HepG2 (cell line): ENCODE measurements around the gene TALDO1. TPM values are rescaled to one million over a fixed set of nuclear protein-coding genes. Genes with fewer than 3 reads are reported as not detected.
"Not testable (repeated sequence)": the region's sequence is repeated elsewhere in the genome, so short reads cannot be mapped to it uniquely, and the experiment has no call there.

ENCODE experiments used
- ATAC-seq: fragments of 200-7000 bp; cut with Tn5 transposase; 3 replicates; pipeline ENCODE4 v1.9.1; 2020; ENCODE audit warnings: mild to moderate bottlenecking, moderate library complexity
- BruUV-seq: library from RNA; stranded (reverse); fragments of 400-500 nt; replicated peaks from 2 replicates; lab custom pipeline; 2021; lab: Mats Ljungman, UMichigan
- CTCF ChIA-PET: fragments of 300-600 bp; formaldehyde crosslinking; extraction: SDS; loops from one replicate; lab custom pipeline; 2021; ENCODE audit warnings: low total read pairs, inconsistent platforms, low intra/inter-chr PET ratio; lab: Yijun Ruan, JAX
- POLR2A ChIA-PET: fragments of 350-600 bp; sonication (Branson Sonifier 250); formaldehyde crosslinking; loops from one replicate; lab custom pipeline; 2020; ENCODE audit warnings: antibody characterized with exemption, inconsistent platforms; lab: Yijun Ruan, JAX
- DNase-seq: peaks from one replicate; pipeline ENCODE4 v3.0.0-alpha.2; 2015; ENCODE audit warnings: low spot score
- FAIRE-seq: peaks from 3 replicates; lab custom pipeline; 2011; peaks lifted over from hg19 to GRCh38; lab: Jason Lieb, UNC
- H2AFZ ChIP-seq: one replicate; pipeline ENCODE4 v1.6.1; 2011; ENCODE audit warnings: low read length, inconsistent platforms
- H3K27ac ChIP-seq: fragments of 300-600 bp; 3 replicates; pipeline ENCODE4 v1.8.0; 2011; ENCODE audit warnings: mixed run types, mild to moderate bottlenecking, mixed read lengths, low read length, inconsistent platforms; ENCODE audit not compliant: insufficient read depth; ENCODE audit errors: extremely low read length
- H3K27me3 ChIP-seq, 2 experiments: fragments of 200-600 bp in 1 of 2; 2 replicates in 1 of 2; 3 replicates in 1 of 2; pipeline versions ENCODE4 v1.6.0 to v1.8.0; 2011; ENCODE audit warnings: low read length in 2 of 2, mild to moderate bottlenecking in 2 of 2, moderate library complexity in 2 of 2, inconsistent platforms in 1 of 2; ENCODE audit not compliant: insufficient read depth in 2 of 2, control insufficient read depth in 1 of 2
- H3K36me3 ChIP-seq, 2 experiments: fragments of 200-600 bp in 1 of 2; replicated peaks in 1 of 2; 2 replicates in 1 of 2; 3 replicates in 1 of 2; pipeline versions ENCODE4 v1.5.1 to v1.8.0; 2011; ENCODE audit warnings: low read length in 2 of 2, inconsistent platforms in 1 of 2; ENCODE audit not compliant: insufficient read depth in 2 of 2, control insufficient read depth in 1 of 2
- H3K4me1 ChIP-seq: 2 replicates; pipeline ENCODE4 v1.5.1; 2012; ENCODE audit warnings: low read length, inconsistent platforms; ENCODE audit not compliant: insufficient read depth
- H3K4me2 ChIP-seq: 2 replicates; pipeline ENCODE4 v1.6.0; 2011; ENCODE audit warnings: low read depth, low read length, inconsistent platforms
- H3K4me3 ChIP-seq, 3 experiments: fragments of 200-600 bp in 1 of 3; sonication (generic), shearing (Covaris generic) in 1 of 3; replicated peaks in 1 of 3; 2 replicates each; pipeline ENCODE4 v1.5.1; 2011 to 2016; ENCODE audit warnings: low read length in 3 of 3, inconsistent platforms in 2 of 3, low read depth in 2 of 3, mild to moderate bottlenecking in 2 of 3, control low read depth in 1 of 3, mixed read lengths in 1 of 3; ENCODE audit not compliant: insufficient read depth in 1 of 3
- H3K79me2 ChIP-seq: one replicate; pipeline ENCODE4 v1.6.1; 2011; ENCODE audit warnings: low read length, inconsistent platforms; ENCODE audit not compliant: insufficient read depth
- H3K9ac ChIP-seq: 2 replicates; pipeline ENCODE4 v1.6.0; 2011; ENCODE audit warnings: mild to moderate bottlenecking, low read depth, low read length, inconsistent platforms; ENCODE audit not compliant: insufficient read depth
- H3K9me3 ChIP-seq: 2 replicates; pipeline ENCODE4 v1.5.1; 2012; ENCODE audit warnings: mild to moderate bottlenecking, low read length
- H4K20me1 ChIP-seq: 2 replicates; pipeline ENCODE4 v1.6.0; 2011; ENCODE audit warnings: inconsistent platforms, mild to moderate bottlenecking, low read length, moderate library complexity; ENCODE audit not compliant: insufficient read depth
- ATF7-NPFF ChIP-seq: sonication (generic); formaldehyde crosslinking; IDR thresholded peaks from 2 replicates; pipeline ENCODE4 v1.8.1; 2023; ENCODE audit warnings: mild to moderate bottlenecking, low read depth, missing genetic modification reagents, moderate library complexity
- BHLHE40 ChIP-seq: IDR thresholded peaks from 2 replicates; pipeline ENCODE4 v1.6.1; 2011; ENCODE audit warnings: low read length, improper control_type of control experiment
- ERF ChIP-seq: IDR thresholded peaks from 2 replicates; pipeline ENCODE4 v1.6.1; 2018; ENCODE audit warnings: missing biosample characterization, missing genetic modification reagents
- RELA ChIP-seq: sonication (generic); formaldehyde crosslinking; IDR thresholded peaks from 2 replicates; pipeline ENCODE4 v1.4.0; 2020; ENCODE audit warnings: missing genetic modification reagents
- TERF1 ChIP-seq: sonication (generic); formaldehyde crosslinking; IDR thresholded peaks from 2 replicates; pipeline ENCODE4 v1.8.0; 2022; ENCODE audit warnings: mild to moderate bottlenecking, missing genetic modification reagents, moderate library complexity
- ZFAT ChIP-seq: sonication (generic); formaldehyde crosslinking; conservative IDR thresholded peaks from 2 replicates; pipeline ENCODE4 v1.8.1; 2023; ENCODE audit warnings: missing genetic modification reagents, inconsistent platforms
- ZMAT5 ChIP-seq: sonication (generic); formaldehyde crosslinking; IDR thresholded peaks from 2 replicates; pipeline ENCODE4 v1.5.0; 2020; ENCODE audit warnings: mild to moderate bottlenecking, low read depth, missing genetic modification reagents, borderline replicate concordance
- ZNF878 ChIP-seq: sonication (generic); formaldehyde crosslinking; IDR thresholded peaks from 2 replicates; pipeline ENCODE4 v1.8.1; 2023; ENCODE audit warnings: mild to moderate bottlenecking, missing genetic modification reagents, moderate library complexity
- WGBS: methylation state at CpG from one replicate; pipeline ENCODE4 v1.1.6; 2017; ENCODE audit warnings: low lambda C conversion rate; 5-methylcytosine and 5-hydroxymethylcytosine counted together
- in situ Hi-C: cut with HindIII; loops from 2 replicates; pipeline ENCODE4 v1.10.0; 2017; ENCODE audit warnings: low pct_unique_long_range_greater_than_20kb; ENCODE audit not compliant: extremely low pct_ligation_motif_present
- intact Hi-C: fragments of 100-400 bp; cut with micrococcal nuclease; formaldehyde crosslinking; loops from one replicate; pipeline ENCODE4 v1.10.0; 2022; ENCODE audit not compliant: unreplicated experiment
- polyA plus RNA-seq, 8 experiments: library from polyadenylated mRNA; depleted of rRNA in 3 of 8; stranded (reverse) in 7 of 8; unstranded in 1 of 8; fragments of >200 nt; fragmentation: Illumina TruSeq in 4 of 8; extraction: Trizol in 4 of 8; gene quantifications; 2 replicates each; pipeline versions ENCODE4 v1.2.1 to v1.2.3, GENCODE V29; 2011 to 2016; ENCODE audit warnings: low read depth in 4 of 8, missing spikeins in 1 of 8, mixed read lengths in 1 of 8; ENCODE audit not compliant: insufficient read depth in 1 of 8
- total RNA-seq, 5 experiments: library from RNA; depleted of rRNA; stranded (reverse); fragments of >200 nt; fragmentation: Illumina TruSeq; extraction: Trizol; gene quantifications; 2 replicates each; pipeline ENCODE4 v1.2.3, GENCODE V29; 2016; ENCODE audit warnings: low read depth in 1 of 5

The TALDO1 gene
- total and polyA plus RNA-seq, 2 of the 13 experiments (the other 11 are each of a cell fraction or from before 2014, with no cell fraction given), result 107 to 240 TPM

- CTCF ChIA-PET, result no interaction called here
- ATAC-seq, result peak; percentile 1; the same call in 1 of the 3 replicates
- H4K20me1 ChIP-seq, result no peaks in the 10 kb centered on the region
- no TSS peak for BruUV-seq
- H3K9me3 ChIP-seq, result no peaks in the 10 kb centered on the region
- WGBS, result 42% methylated on average over 14 of the region's 20 CpGs
- FAIRE-seq, result no peak
- no peaks in the 10 kb centered on the region for H3K36me3 ChIP-seq
- no peaks in the 10 kb centered on the region for H3K79me2 ChIP-seq
- intact Hi-C loops (no loop called here), in situ Hi-C loops (no loop called here)
- peak overlapping the region; percentile 45 for H3K4me2 ChIP-seq
- DNase-seq, result no peak
- H3K27ac ChIP-seq, result no peak overlapping the region
- POLR2A ChIA-PET, result interaction anchor here (1.6 to 8.6 kb wide), 2 partner anchors 26 to 36 kb away, joined by 6 to 61 read pairs; partner anchors contain the start of genes DEAF1, EPS8L2 and TMEM80
- no peak overlapping the region for H2AFZ ChIP-seq
- no peak overlapping the region; a peak in 1 of 6 replicates for H3K4me3 ChIP-seq
- peaks cover 3 to 13% of the 10 kb centered on the region in 2 experiments for H3K27me3 ChIP-seq
- H3K9ac ChIP-seq, result no peak overlapping the region
- TF ChIP-seq RELA (CRISPR knock-in tag) (no peak), BHLHE40 (no peak), TERF1 (CRISPR knock-in tag) (no peak), ERF (no peak), ZFAT (CRISPR knock-in tag) (no peak), ZNF878 (no peak), ATF7-NPFF (CRISPR knock-in tag) (no peak), ZMAT5 (no peak)
- TF ChIP-seq, all 625 proteins: peak for 0
- H3K4me1 ChIP-seq, result peaks cover 55% of the 10 kb centered on the region
Observed at GRCh38 chr11:733072-733471, 14.2 kb upstream of the TALDO1 start.

GRCh38 chr11:734541-734940 is 12.7 kb upstream of the TALDO1 start:
- ATAC-seq, H3K36me3 ChIP-seq, H3K4me3 ChIP-seq, H3K9ac ChIP-seq, in situ Hi-C loops, H4K20me1 ChIP-seq, POLR2A ChIA-PET, H3K27ac ChIP-seq, H3K9me3 ChIP-seq, BruUV-seq, intact Hi-C loops, H3K79me2 ChIP-seq, H2AFZ ChIP-seq, CTCF ChIA-PET, H3K4me2 ChIP-seq, FAIRE-seq, DNase-seq: not testable (repeated sequence)
- 80% methylated on average over 3 of the region's 26 CpGs for WGBS
- Histone ChIP-seq H3K27me3 (peaks cover 3 to 17% of the 10 kb centered on the region in 2 experiments), H3K4me1 (peaks cover 44% of the 10 kb centered on the region)
